Activated CD8-positive, alpha-beta T cell treated with anti-CD3 and anti-CD28 coated beads for 36 hours (primary cell): ENCODE results near the gene TEX51. TPM values are rescaled to one million over a fixed set of nuclear protein-coding genes. Genes with fewer than 3 reads are reported as not detected.

Source experiments
- ATAC-seq: fragments of 200-7000 bp; cut with Tn5 transposase; one replicate; pipeline ENCODE4 v1.10.0; 2021; ENCODE audit warnings: mild to moderate bottlenecking, moderate library complexity
- CTCF ChIA-PET: fragments of 350-600 bp; sonication (Branson Sonifier 250); formaldehyde crosslinking; loops from one replicate; lab custom pipeline; 2021; ENCODE audit warnings: antibody characterized with exemption; lab: Charles Lee
- POLR2A ChIA-PET: fragments of 350-600 bp; sonication (Branson Sonifier 250); formaldehyde crosslinking; loops from one replicate; lab custom pipeline; 2021; ENCODE audit warnings: antibody characterized with exemption; lab: Charles Lee
- DNase-seq: peaks from one replicate; pipeline ENCODE4 v3.0.0-alpha.2; 2020
- H3K27ac Mint-ChIP-seq: one replicate; pipeline ENCODE4 v1.8.0; 2021; ENCODE audit warnings: mild to moderate bottlenecking, mixed read lengths
- H3K27me3 Mint-ChIP-seq: one replicate; pipeline ENCODE4 v1.8.0; 2021; ENCODE audit warnings: mixed read lengths
- H3K36me3 Mint-ChIP-seq: one replicate; pipeline ENCODE4 v1.8.0; 2021; ENCODE audit warnings: low read depth, mixed read lengths
- H3K4me1 Mint-ChIP-seq: one replicate; pipeline ENCODE4 v1.8.0; 2021; ENCODE audit warnings: low read depth, mixed read lengths
- H3K4me3 Mint-ChIP-seq: one replicate; pipeline ENCODE4 v1.8.0; 2021; ENCODE audit warnings: mild to moderate bottlenecking, moderate library complexity, mixed read lengths
- H3K9me3 Mint-ChIP-seq: one replicate; pipeline ENCODE4 v1.8.0; 2021; ENCODE audit warnings: mixed read lengths
- intact Hi-C: fragments of 100-400 bp; cut with micrococcal nuclease; formaldehyde crosslinking; loops from one replicate; pipeline ENCODE4 v1.10.0; 2022
- total RNA-seq, 2 experiments: library from RNA; stranded (reverse); gene quantifications; one replicate each; pipeline ENCODE4 v1.2.3, GENCODE V29; 2021
- TF ChIP-seq, protein P1 (sequence below): fragments of 200-600 bp; IDR thresholded peaks from one replicate; pipeline ENCODE4 v1.8.0; 2022; ENCODE audit warnings: antibody characterized with exemption, mild to moderate bottlenecking

The TEX51 gene
- total RNA-seq, 2 experiments from 2014 or later: not detected

DNA sequence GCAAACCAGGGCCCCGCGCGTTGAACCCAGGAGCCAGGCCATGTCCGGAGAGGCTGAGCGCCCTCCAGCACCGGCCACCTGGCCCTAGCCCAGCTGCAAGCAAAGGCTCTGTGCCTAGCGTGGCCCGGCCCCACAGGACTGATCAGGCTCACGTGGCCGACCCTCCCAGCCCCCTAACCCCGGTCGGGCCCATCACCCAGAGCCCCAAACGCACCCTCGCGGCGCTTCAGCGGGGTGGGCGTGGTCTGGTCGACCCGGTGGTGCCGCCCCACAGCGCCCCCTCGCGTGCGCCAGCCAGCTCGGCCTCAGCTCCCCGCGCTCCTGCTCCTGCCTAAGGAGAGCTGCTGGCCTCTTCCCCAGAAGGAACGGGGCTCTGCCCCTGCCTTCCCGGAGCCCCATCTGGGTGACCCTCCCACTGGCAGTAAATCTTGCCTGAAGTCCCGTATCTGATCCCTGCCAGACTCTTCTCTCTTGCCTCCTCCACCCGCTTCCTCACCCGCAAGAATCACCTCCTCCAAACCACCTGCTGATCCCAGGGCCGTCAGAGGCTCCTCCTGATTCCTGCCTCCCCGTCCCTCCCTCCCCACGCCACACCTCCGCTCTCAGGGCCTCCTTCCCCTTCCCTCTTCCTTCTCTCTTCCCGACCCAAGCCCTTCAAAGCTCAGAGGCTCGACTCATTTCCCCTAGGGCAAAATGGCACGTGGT lies 12.3 kb upstream of the TEX51 start:
- peak; percentile 95 for ATAC-seq
- H3K9me3 Mint-ChIP-seq: no peaks in the 10 kb centered on the region
- intact Hi-C loops: no loop called here
- no peak overlapping the region for H3K27ac Mint-ChIP-seq
- H3K4me1 Mint-ChIP-seq: no peaks in the 10 kb centered on the region
- TF ChIP-seq, protein P1, sequence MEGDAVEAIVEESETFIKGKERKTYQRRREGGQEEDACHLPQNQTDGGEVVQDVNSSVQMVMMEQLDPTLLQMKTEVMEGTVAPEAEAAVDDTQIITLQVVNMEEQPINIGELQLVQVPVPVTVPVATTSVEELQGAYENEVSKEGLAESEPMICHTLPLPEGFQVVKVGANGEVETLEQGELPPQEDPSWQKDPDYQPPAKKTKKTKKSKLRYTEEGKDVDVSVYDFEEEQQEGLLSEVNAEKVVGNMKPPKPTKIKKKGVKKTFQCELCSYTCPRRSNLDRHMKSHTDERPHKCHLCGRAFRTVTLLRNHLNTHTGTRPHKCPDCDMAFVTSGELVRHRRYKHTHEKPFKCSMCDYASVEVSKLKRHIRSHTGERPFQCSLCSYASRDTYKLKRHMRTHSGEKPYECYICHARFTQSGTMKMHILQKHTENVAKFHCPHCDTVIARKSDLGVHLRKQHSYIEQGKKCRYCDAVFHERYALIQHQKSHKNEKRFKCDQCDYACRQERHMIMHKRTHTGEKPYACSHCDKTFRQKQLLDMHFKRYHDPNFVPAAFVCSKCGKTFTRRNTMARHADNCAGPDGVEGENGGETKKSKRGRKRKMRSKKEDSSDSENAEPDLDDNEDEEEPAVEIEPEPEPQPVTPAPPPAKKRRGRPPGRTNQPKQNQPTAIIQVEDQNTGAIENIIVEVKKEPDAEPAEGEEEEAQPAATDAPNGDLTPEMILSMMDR: peak; percentile 77
- peaks cover 13% of the 10 kb centered on the region for H3K27me3 Mint-ChIP-seq
- CTCF ChIA-PET: interaction anchor here (0.7 to 3.6 kb wide), 10 partner anchors 9 to 358 kb away, joined by 3 to 22 read pairs (median 3); partner anchors contain the start of gene TEX51
- POLR2A ChIA-PET: no interaction called here
- H3K36me3 Mint-ChIP-seq: no peaks in the 10 kb centered on the region
- DNase-seq: peak; percentile 76
- H3K4me3 Mint-ChIP-seq: no peak overlapping the region

DNA sequence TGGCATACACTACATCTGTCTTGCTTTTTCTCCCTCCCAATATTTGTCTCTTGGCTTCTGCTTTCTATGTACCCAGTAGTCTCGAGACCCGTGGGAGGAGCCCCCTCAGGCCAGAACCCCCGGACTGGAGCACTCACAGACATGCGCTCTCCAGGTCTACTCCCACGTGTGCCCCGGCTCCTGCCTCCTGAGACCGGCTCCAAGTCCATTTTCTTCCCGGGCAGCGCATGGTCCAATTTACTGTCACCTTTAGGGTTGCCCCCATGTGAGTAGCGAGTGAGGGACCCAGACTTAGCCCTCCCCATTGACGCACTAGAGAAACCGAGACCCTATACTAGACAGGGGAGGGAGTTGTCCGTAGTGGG lies 11.8 kb upstream of the TEX51 start:
- Mint-ChIP-seq H3K4me1 (no peaks in the 10 kb centered on the region), H3K4me3 (no peak overlapping the region), H3K27me3 (peaks cover 13% of the 10 kb centered on the region), H3K9me3 (no peaks in the 10 kb centered on the region), H3K27ac (no peak overlapping the region), H3K36me3 (no peaks in the 10 kb centered on the region)
- ATAC-seq (no peak), DNase-seq (no peak)
- ChIA-PET CTCF (interaction anchor here (0.7 to 3.6 kb wide), 10 partner anchors 8 to 359 kb away, joined by 3 to 22 read pairs (median 3); partner anchors contain the start of gene TEX51), POLR2A (no interaction called here)
- intact Hi-C loops: no loop called here
- TF ChIP-seq, protein P1: no peak

DNA sequence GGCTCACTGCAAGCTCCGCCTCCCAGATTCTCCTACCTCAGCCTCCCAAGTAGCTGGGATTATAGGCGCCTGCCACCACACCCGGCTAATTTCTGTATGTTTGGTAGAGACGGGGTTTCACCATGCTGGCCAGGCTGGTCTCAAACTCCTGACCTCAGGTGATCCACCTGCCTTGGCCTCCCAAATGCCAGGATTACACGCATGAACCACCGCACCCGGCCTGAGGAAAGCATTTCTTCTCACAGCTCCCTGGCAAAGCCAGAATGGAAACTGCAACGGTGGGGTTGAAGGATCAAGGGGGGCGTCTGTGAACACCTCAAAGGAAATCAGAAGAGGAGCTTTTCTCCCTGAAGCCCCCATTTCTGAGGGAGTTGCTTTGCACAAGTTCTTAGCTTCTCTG lies 11.2 kb upstream of the TEX51 start:
- H3K36me3 Mint-ChIP-seq: no peaks in the 10 kb centered on the region
- DNase-seq: no peak
- no peak overlapping the region for H3K4me3 Mint-ChIP-seq
- ATAC-seq: no peak
- no peak overlapping the region for H3K27ac Mint-ChIP-seq
- intact Hi-C loops: no loop called here
- TF ChIP-seq, protein P1: no peak
- H3K27me3 Mint-ChIP-seq: peaks cover 13% of the 10 kb centered on the region
- ChIA-PET CTCF (interaction anchor here (3.6 kb wide), 1 partner anchor 83 kb away, joined by 22 read pairs; no protein-coding TSS in a partner anchor), POLR2A (no interaction called here)
- H3K9me3 Mint-ChIP-seq: no peaks in the 10 kb centered on the region
- H3K4me1 Mint-ChIP-seq: no peaks in the 10 kb centered on the region

DNA sequence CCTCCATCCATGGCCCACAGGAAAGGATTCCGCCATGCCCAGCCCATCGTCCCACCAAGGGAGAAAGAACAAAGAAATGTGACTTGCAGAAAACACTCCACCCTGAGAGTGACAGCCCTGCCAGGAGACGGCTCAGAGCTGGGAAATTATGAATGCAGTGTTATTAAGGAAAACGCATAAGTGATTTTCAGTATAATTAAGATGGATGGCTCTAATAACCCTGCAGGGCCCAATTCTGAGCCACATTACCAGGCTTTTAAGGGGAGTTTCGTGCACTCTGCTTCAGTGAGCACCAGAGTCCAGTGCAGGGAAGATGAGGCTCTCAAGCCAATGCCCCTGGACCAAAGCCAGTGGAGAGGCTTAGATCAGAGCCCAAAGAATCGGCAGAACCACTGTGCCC lies 10.6 kb upstream of the TEX51 start:
- intact Hi-C loops: no loop called here
- ATAC-seq: no peak
- Mint-ChIP-seq H3K9me3 (no peaks in the 10 kb centered on the region), H3K36me3 (no peaks in the 10 kb centered on the region), H3K27me3 (peaks cover 13% of the 10 kb centered on the region), H3K4me1 (no peaks in the 10 kb centered on the region), H3K27ac (no peak overlapping the region), H3K4me3 (no peak overlapping the region)
- DNase-seq: no peak
- ChIA-PET POLR2A (no interaction called here), CTCF (interaction anchor here (3.6 kb wide), 1 partner anchor 83 kb away, joined by 22 read pairs; no protein-coding TSS in a partner anchor)
- TF ChIP-seq, protein P1: no peak

DNA sequence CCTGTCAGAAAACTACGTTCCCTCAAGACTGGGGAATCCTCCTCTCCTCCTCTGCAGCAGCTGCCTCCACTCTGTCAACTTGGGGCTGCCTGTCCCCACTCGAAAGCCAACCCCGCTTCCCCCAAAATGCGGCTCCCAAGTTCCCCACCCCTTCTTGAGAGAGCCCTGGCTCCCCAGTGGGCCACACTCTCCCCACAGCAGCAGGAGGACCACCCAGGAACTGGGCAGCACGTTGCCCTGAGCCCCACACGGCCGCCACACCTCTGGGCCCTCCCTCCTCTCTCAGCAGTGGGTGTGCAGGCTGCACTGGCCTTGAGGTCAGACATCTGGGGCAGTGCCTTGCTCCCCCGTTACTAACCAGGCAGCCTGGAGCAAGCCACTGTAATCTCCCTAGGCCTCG lies 9.6 kb upstream of the TEX51 start:
- DNase-seq: no peak
- ChIA-PET POLR2A (no interaction called here), CTCF (interaction anchor here (3.6 kb wide), 1 partner anchor 82 kb away, joined by 22 read pairs; no protein-coding TSS in a partner anchor)
- H3K27ac Mint-ChIP-seq: no peak overlapping the region
- peaks cover 13% of the 10 kb centered on the region for H3K27me3 Mint-ChIP-seq
- H3K36me3 Mint-ChIP-seq: no peaks in the 10 kb centered on the region
- TF ChIP-seq, protein P1: no peak
- H3K4me3 Mint-ChIP-seq: no peak overlapping the region
- ATAC-seq: no peak
- intact Hi-C loops: no loop called here
- no peaks in the 10 kb centered on the region for H3K9me3 Mint-ChIP-seq
- H3K4me1 Mint-ChIP-seq: no peaks in the 10 kb centered on the region
